Measurements from ENCODE around the gene SMYD3. TPM values are rescaled to one million over a fixed set of nuclear protein-coding genes. Genes with fewer than 3 reads are reported as not detected.

Gene SMYD3
- total and polyA plus RNA-seq, 10 donors: 12.5 to 33.1 (median 21.0) TPM

DNA sequence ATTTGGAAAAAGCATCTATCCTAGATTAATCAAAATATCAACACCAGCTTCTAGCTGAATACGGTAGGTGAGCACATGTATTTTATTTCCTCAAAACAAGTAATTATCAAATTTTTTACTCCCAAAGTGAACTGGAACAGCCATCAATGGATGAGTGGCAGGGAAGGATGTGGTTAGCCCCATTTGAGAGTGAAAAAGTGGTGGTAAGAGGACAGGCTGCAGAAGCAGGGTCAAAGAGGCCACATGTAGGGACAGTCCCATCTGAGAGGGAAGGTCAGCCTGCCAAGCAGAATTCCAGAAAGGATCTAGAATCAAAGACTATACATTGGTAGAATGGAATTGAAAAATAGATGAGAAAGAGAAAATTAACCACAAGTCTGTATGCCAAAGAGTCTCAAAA lies 163.8 kb downstream of the SMYD3 start:
- intact Hi-C loops (cut with DNase I; ENCODE audit: low total_unique reads): no loop called here
- H3K9me3 ChIP-seq: peaks cover 0 to 24% (median 5%) of the 10 kb centered on the region in 8 donors
- H3K27me3 ChIP-seq (replicated peaks in 1 of 7): no peaks in the 10 kb centered on the region
- no peak for DNase-seq
- 66 to 85% (median 76%) methylated on average over 1 of the region's 1 CpG for WGBS, 5 donors
- H3K27ac ChIP-seq: no peak overlapping the region
- no peak overlapping the region for H3K4me3 ChIP-seq
- TF ChIP-seq, protein P1, sequence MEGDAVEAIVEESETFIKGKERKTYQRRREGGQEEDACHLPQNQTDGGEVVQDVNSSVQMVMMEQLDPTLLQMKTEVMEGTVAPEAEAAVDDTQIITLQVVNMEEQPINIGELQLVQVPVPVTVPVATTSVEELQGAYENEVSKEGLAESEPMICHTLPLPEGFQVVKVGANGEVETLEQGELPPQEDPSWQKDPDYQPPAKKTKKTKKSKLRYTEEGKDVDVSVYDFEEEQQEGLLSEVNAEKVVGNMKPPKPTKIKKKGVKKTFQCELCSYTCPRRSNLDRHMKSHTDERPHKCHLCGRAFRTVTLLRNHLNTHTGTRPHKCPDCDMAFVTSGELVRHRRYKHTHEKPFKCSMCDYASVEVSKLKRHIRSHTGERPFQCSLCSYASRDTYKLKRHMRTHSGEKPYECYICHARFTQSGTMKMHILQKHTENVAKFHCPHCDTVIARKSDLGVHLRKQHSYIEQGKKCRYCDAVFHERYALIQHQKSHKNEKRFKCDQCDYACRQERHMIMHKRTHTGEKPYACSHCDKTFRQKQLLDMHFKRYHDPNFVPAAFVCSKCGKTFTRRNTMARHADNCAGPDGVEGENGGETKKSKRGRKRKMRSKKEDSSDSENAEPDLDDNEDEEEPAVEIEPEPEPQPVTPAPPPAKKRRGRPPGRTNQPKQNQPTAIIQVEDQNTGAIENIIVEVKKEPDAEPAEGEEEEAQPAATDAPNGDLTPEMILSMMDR (IDR thresholded peaks at IDR 0.05 in 8 of 11, conservative IDR thresholded peaks at IDR 0.05 in 3 of 11): no peak
- TF ChIP-seq POLR2A (IDR thresholded peaks at IDR 0.05): no peak
- TF ChIP-seq POLR2AphosphoS5 (IDR thresholded peaks at IDR 0.05): no peak
- H3K36me3 ChIP-seq: peaks cover 0 to 4% (median 0%) of the 10 kb centered on the region in 6 donors
- H3K4me1 ChIP-seq: no peaks in the 10 kb centered on the region

DNA sequence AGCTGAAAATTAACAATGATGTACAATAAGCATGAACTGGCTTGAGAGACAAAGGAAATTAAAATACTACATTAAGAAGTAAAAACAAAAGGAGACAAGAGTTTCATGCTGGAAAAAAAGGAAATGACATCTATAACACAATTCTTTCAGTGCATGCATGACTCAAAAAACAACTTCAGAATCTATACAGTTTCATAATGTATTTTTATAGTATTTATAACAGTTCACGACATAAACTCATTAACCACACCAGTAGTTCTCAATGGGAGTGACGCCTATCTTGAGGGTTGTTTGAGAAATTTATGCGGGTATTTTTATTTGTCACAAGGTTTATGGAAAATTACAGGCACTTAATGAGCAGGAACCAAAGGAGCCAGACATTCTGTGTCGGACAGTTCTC lies 168.5 kb downstream of the SMYD3 start:
- H3K4me3 ChIP-seq: no peak overlapping the region
- no peaks in the 10 kb centered on the region for H3K27me3 ChIP-seq (replicated peaks in 1 of 7)
- peaks cover 0 to 15% (median 1%) of the 10 kb centered on the region in 6 donors for H3K36me3 ChIP-seq
- peaks cover 0 to under 1% (median 0%) of the 10 kb centered on the region in 8 donors for H3K9me3 ChIP-seq
- intact Hi-C loops (cut with DNase I; ENCODE audit: low total_unique reads): no loop called here
- DNase-seq: no peak
- TF ChIP-seq, protein P1 (IDR thresholded peaks at IDR 0.05 in 8 of 11, conservative IDR thresholded peaks at IDR 0.05 in 3 of 11): no peak
- no peak for TF ChIP-seq POLR2A (IDR thresholded peaks at IDR 0.05)
- no peak for TF ChIP-seq POLR2AphosphoS5 (IDR thresholded peaks at IDR 0.05)
- H3K27ac ChIP-seq: no peak overlapping the region
- no peaks in the 10 kb centered on the region for H3K4me1 ChIP-seq
- WGBS, 5 donors: 73 to 90% (median 78%) methylated on average over 4 of the region's 4 CpGs

DNA sequence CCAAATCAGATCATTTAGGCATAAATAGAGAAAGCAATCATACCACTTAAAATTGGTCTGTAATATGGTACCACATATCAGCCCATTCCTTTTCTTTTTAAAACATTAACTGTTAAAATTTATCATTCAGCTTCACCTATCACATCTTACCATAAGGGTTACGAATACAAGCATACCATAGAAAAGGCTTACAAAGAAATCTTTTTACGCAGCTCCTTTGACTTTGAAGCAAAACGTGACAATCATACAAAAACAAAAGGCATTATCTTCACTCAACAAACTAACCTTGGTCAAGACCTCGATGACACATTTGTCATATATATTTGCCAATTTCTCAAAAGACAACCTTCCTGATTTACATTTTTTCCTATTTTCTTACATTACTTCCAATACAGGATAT lies 169.0 kb downstream of the SMYD3 start:
- TF ChIP-seq, protein P1 (IDR thresholded peaks at IDR 0.05 in 8 of 11, conservative IDR thresholded peaks at IDR 0.05 in 3 of 11): no peak
- TF ChIP-seq POLR2AphosphoS5 (IDR thresholded peaks at IDR 0.05): no peak
- no peak for TF ChIP-seq POLR2A (IDR thresholded peaks at IDR 0.05)
- 79 to 90% (median 85%) methylated on average over 4 of the region's 4 CpGs for WGBS, 5 donors
- H3K36me3 ChIP-seq: peaks cover 0 to 19% (median 1%) of the 10 kb centered on the region in 6 donors

DNA sequence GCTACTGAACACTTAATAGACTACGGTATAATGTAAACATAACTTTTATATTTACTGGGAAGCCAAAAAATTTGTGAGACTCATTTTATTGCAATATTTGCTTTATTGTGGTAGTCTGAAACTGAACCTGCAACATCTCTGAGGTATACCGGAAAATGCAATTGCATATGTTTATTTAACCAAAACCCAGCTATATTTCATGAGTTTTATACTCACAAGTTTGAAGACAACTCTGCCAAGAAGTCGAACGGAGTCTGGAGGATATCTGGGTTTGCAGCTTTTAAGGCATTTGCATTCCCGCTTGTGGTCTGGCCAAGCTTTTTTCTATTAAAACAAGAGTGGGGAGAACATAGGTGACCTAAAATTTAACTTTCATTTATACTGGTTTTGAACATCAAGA lies 171.9 kb downstream of the SMYD3 start:
- DNase-seq: no peak
- H3K27me3 ChIP-seq (replicated peaks in 1 of 7): no peaks in the 10 kb centered on the region
- intact Hi-C loops (cut with DNase I; ENCODE audit: low total_unique reads): no loop called here
- H3K4me1 ChIP-seq: no peaks in the 10 kb centered on the region
- H3K9me3 ChIP-seq: no peaks in the 10 kb centered on the region
- TF ChIP-seq, protein P1 (IDR thresholded peaks at IDR 0.05 in 8 of 11, conservative IDR thresholded peaks at IDR 0.05 in 3 of 11): no peak
- TF ChIP-seq POLR2AphosphoS5 (IDR thresholded peaks at IDR 0.05) (no peak), POLR2A (IDR thresholded peaks at IDR 0.05) (no peak)
- peaks cover 0 to 41% (median 1%) of the 10 kb centered on the region in 6 donors for H3K36me3 ChIP-seq
- WGBS, 5 donors: 90 to 96% (median 95%) methylated on average over 5 of the region's 5 CpGs
- H3K4me3 ChIP-seq: no peak overlapping the region
- no peak overlapping the region for H3K27ac ChIP-seq

More for the DNA sequence above, 169.0 kb downstream of the SMYD3 start:
- intact Hi-C loops (cut with DNase I; ENCODE audit: low total_unique reads): no loop called here
- Histone ChIP-seq H3K27ac (no peak overlapping the region), H3K27me3 (replicated peaks in 1 of 7) (no peaks in the 10 kb centered on the region), H3K4me1 (no peaks in the 10 kb centered on the region), H3K4me3 (no peak overlapping the region), H3K9me3 (no peaks in the 10 kb centered on the region)
- no peak for DNase-seq

All from spleen (tissue), 11 donors.